ENCODE results near the gene MBD1.

MBD1 gene

GRCh38 chr18:50299626-50300388, 18.5 kb upstream of the MBD1 start:
- Histone ChIP-seq H3K4me2 (ENCODE audit: low read length) (no peak overlapping the region), H3K79me1 (ENCODE audit: low read length) (no peaks in the 10 kb centered on the region), H4K8ac (ENCODE audit: low read depth, low read length) (no peak overlapping the region), H2AK5ac (ENCODE audit: low read length) (no peak overlapping the region), H4K5ac (ENCODE audit: low read length) (no peak overlapping the region), H3K23ac (ENCODE audit: low read length) (no peak overlapping the region), H3K9ac (ENCODE audit: low read length) (no peak overlapping the region), H3K36me3 (ENCODE audit: control insufficient read depth, insufficient read depth, low read length) (no peaks in the 10 kb centered on the region), H3K18ac (ENCODE audit: low read length) (no peak overlapping the region), H3K4me1 (ENCODE audit: control insufficient read depth, low read depth, low read length) (no peaks in the 10 kb centered on the region), H2BK120ac (ENCODE audit: low read depth, low read length) (no peak overlapping the region), H2BK15ac (replicated peaks; ENCODE audit: low read depth) (no peak overlapping the region), H3K4ac (ENCODE audit: low read depth, low read length) (no peak overlapping the region), H3K56ac (ENCODE audit: low read length) (no peak overlapping the region), H3K79me2 (ENCODE audit: control insufficient read depth, insufficient read depth, low read length) (no peaks in the 10 kb centered on the region), H2BK5ac (ENCODE audit: low read length) (no peak overlapping the region), H3K27me3 (ENCODE audit: insufficient read depth, low read length, poor library complexity) (no peaks in the 10 kb centered on the region), H3K27ac (ENCODE audit: low read depth, low read length) (no peak overlapping the region), H3K4me3 (ENCODE audit: low read length) (no peak overlapping the region)
- WGBS (ENCODE audit: extremely low coverage, insufficient coverage, low lambda C conversion rate), result no CpG with 5 or more reads among the region's 7 CpGs
- DNase-seq, result no peak

- Histone ChIP-seq H3K27ac (ENCODE audit: low read depth, low read length) (no peak overlapping the region), H3K27me3 (ENCODE audit: insufficient read depth, low read length, poor library complexity) (no peaks in the 10 kb centered on the region), H2BK120ac (ENCODE audit: low read depth, low read length) (no peak overlapping the region), H3K4me1 (ENCODE audit: control insufficient read depth, low read depth, low read length) (no peaks in the 10 kb centered on the region), H3K79me1 (ENCODE audit: low read length) (no peaks in the 10 kb centered on the region), H3K4me2 (ENCODE audit: low read length) (no peak overlapping the region), H3K18ac (ENCODE audit: low read length) (no peak overlapping the region), H3K23ac (ENCODE audit: low read length) (no peak overlapping the region), H4K5ac (ENCODE audit: low read length) (no peak overlapping the region), H4K8ac (ENCODE audit: low read depth, low read length) (no peak overlapping the region), H3K4ac (ENCODE audit: low read depth, low read length) (no peak overlapping the region), H2AK5ac (ENCODE audit: low read length) (no peak overlapping the region), H3K79me2 (ENCODE audit: control insufficient read depth, insufficient read depth, low read length) (no peaks in the 10 kb centered on the region), H3K36me3 (ENCODE audit: control insufficient read depth, insufficient read depth, low read length) (no peaks in the 10 kb centered on the region), H2BK5ac (ENCODE audit: low read length) (no peak overlapping the region), H3K9ac (ENCODE audit: low read length) (no peak overlapping the region), H2BK15ac (replicated peaks; ENCODE audit: low read depth) (no peak overlapping the region), H3K56ac (ENCODE audit: low read length) (no peak overlapping the region), H3K4me3 (ENCODE audit: low read length) (no peak overlapping the region)
- no CpG with 5 or more reads among the region's 49 CpGs for WGBS (ENCODE audit: extremely low coverage, insufficient coverage, low lambda C conversion rate)
- no peak for DNase-seq
Observed at GRCh38 chr18:50298443-50299284, 17.3 kb upstream of the MBD1 start.

- H3K36me3 ChIP-seq (ENCODE audit: control insufficient read depth, insufficient read depth, low read length), result no peaks in the 10 kb centered on the region
- no peak overlapping the region for H2BK5ac ChIP-seq (ENCODE audit: low read length)
- H3K4me2 ChIP-seq (ENCODE audit: low read length), result peak overlapping the region; percentile 67
- H3K4ac ChIP-seq (ENCODE audit: low read depth, low read length), result no peak overlapping the region
- peak overlapping the region; percentile 88 for H3K56ac ChIP-seq (ENCODE audit: low read length)
- peak; percentile 80 for DNase-seq
- no peak overlapping the region for H3K18ac ChIP-seq (ENCODE audit: low read length)
- peak overlapping the region; percentile 14 for H3K4me3 ChIP-seq (ENCODE audit: low read length)
- no peak overlapping the region for H2BK15ac ChIP-seq (replicated peaks; ENCODE audit: low read depth)
- no peaks in the 10 kb centered on the region for H3K27me3 ChIP-seq (ENCODE audit: insufficient read depth, low read length, poor library complexity)
- peak overlapping the region; percentile 64 for H4K5ac ChIP-seq (ENCODE audit: low read length)
- H3K79me2 ChIP-seq (ENCODE audit: control insufficient read depth, insufficient read depth, low read length), result no peaks in the 10 kb centered on the region
- no peak overlapping the region for H2BK120ac ChIP-seq (ENCODE audit: low read depth, low read length)
- no peak overlapping the region for H4K8ac ChIP-seq (ENCODE audit: low read depth, low read length)
- H3K9ac ChIP-seq (ENCODE audit: low read length), result peak overlapping the region; percentile 50
- no peak overlapping the region for H2AK5ac ChIP-seq (ENCODE audit: low read length)
- WGBS (ENCODE audit: extremely low coverage, insufficient coverage, low lambda C conversion rate), result no CpG with 5 or more reads among the region's 28 CpGs
- H3K27ac ChIP-seq (ENCODE audit: low read depth, low read length), result no peak overlapping the region
- no peaks in the 10 kb centered on the region for H3K4me1 ChIP-seq (ENCODE audit: control insufficient read depth, low read depth, low read length)
- no peak overlapping the region for H3K23ac ChIP-seq (ENCODE audit: low read length)
- H3K79me1 ChIP-seq (ENCODE audit: low read length), result no peaks in the 10 kb centered on the region
Observed at GRCh38 chr18:50297621-50298442, 16.5 kb upstream of the MBD1 start.

GRCh38 chr18:50293039-50293438, 11.7 kb upstream of the MBD1 start:
- Histone ChIP-seq H2BK120ac (ENCODE audit: low read depth, low read length) (no peak overlapping the region), H2AK5ac (ENCODE audit: low read length) (no peak overlapping the region), H3K23ac (ENCODE audit: low read length) (no peak overlapping the region), H3K36me3 (ENCODE audit: control insufficient read depth, insufficient read depth, low read length) (no peaks in the 10 kb centered on the region), H2BK15ac (replicated peaks; ENCODE audit: low read depth) (no peak overlapping the region), H3K79me1 (ENCODE audit: low read length) (no peaks in the 10 kb centered on the region), H3K4ac (ENCODE audit: low read depth, low read length) (no peak overlapping the region), H3K27me3 (ENCODE audit: insufficient read depth, low read length, poor library complexity) (no peaks in the 10 kb centered on the region), H3K56ac (ENCODE audit: low read length) (no peak overlapping the region), H3K79me2 (ENCODE audit: control insufficient read depth, insufficient read depth, low read length) (no peaks in the 10 kb centered on the region), H3K27ac (ENCODE audit: low read depth, low read length) (no peak overlapping the region), H2BK5ac (ENCODE audit: low read length) (no peak overlapping the region), H3K18ac (ENCODE audit: low read length) (no peak overlapping the region), H3K9ac (ENCODE audit: low read length) (no peak overlapping the region), H3K4me1 (ENCODE audit: control insufficient read depth, low read depth, low read length) (no peaks in the 10 kb centered on the region), H3K4me2 (ENCODE audit: low read length) (no peak overlapping the region), H4K5ac (ENCODE audit: low read length) (no peak overlapping the region), H3K4me3 (ENCODE audit: low read length) (no peak overlapping the region), H4K8ac (ENCODE audit: low read depth, low read length) (no peak overlapping the region)
- WGBS (ENCODE audit: extremely low coverage, insufficient coverage, low lambda C conversion rate), result no CpG with 5 or more reads among the region's 1 CpG
- DNase-seq, result no peak

GRCh38 chr18:50289108-50289443, 7.8 kb upstream of the MBD1 start:
- no peak overlapping the region for H4K5ac ChIP-seq (ENCODE audit: low read length)
- H2BK5ac ChIP-seq (ENCODE audit: low read length), result no peak overlapping the region
- no peak overlapping the region for H3K23ac ChIP-seq (ENCODE audit: low read length)
- no peak overlapping the region for H3K4me2 ChIP-seq (ENCODE audit: low read length)
- H3K4me1 ChIP-seq (ENCODE audit: control insufficient read depth, low read depth, low read length), result no peaks in the 10 kb centered on the region
- DNase-seq, result no peak
- H2BK15ac ChIP-seq (replicated peaks; ENCODE audit: low read depth), result no peak overlapping the region
- H3K27ac ChIP-seq (ENCODE audit: low read depth, low read length), result no peak overlapping the region
- H3K4me3 ChIP-seq (ENCODE audit: low read length), result no peak overlapping the region
- no peak overlapping the region for H3K4ac ChIP-seq (ENCODE audit: low read depth, low read length)
- H4K8ac ChIP-seq (ENCODE audit: low read depth, low read length), result no peak overlapping the region
- H3K56ac ChIP-seq (ENCODE audit: low read length), result no peak overlapping the region
- no peaks in the 10 kb centered on the region for H3K27me3 ChIP-seq (ENCODE audit: insufficient read depth, low read length, poor library complexity)
- H3K36me3 ChIP-seq (ENCODE audit: control insufficient read depth, insufficient read depth, low read length), result no peaks in the 10 kb centered on the region
- H2AK5ac ChIP-seq (ENCODE audit: low read length), result no peak overlapping the region
- no peak overlapping the region for H3K9ac ChIP-seq (ENCODE audit: low read length)
- H3K79me2 ChIP-seq (ENCODE audit: control insufficient read depth, insufficient read depth, low read length), result peaks cover 2% of the 10 kb centered on the region
- H3K79me1 ChIP-seq (ENCODE audit: low read length), result peaks cover 4% of the 10 kb centered on the region
- no CpG with 5 or more reads among the region's 4 CpGs for WGBS (ENCODE audit: extremely low coverage, insufficient coverage, low lambda C conversion rate)
- H2BK120ac ChIP-seq (ENCODE audit: low read depth, low read length), result no peak overlapping the region
- no peak overlapping the region for H3K18ac ChIP-seq (ENCODE audit: low read length)

Measured in mesendoderm (in vitro differentiated cells).